HepG2 (cell line): ENCODE measurements around the gene DEPDC1. TPM values are rescaled to one million over a fixed set of nuclear protein-coding genes. Genes with fewer than 3 reads are reported as not detected.

Source experiments
- ASH2L ChIP-seq: fragments of 300-600, 200-600 bp; sonication (generic); IDR thresholded peaks from 2 replicates; pipeline ENCODE4 v1.7.0; 2017; ENCODE audit warnings: low read depth, mild to moderate bottlenecking, moderate library complexity, mixed read lengths, low read length; ENCODE audit not compliant: insufficient read length
- KDM3A ChIP-seq: IDR thresholded peaks from 2 replicates; pipeline ENCODE4 v1.6.1; 2018; ENCODE audit warnings: low read depth, missing compliant biosample characterization
- MTERF4 ChIP-seq: sonication (generic); formaldehyde crosslinking; IDR thresholded peaks from 2 replicates; pipeline ENCODE4 v1.8.0; 2023; ENCODE audit warnings: mild to moderate bottlenecking, missing genetic modification reagents
- PBX2 ChIP-seq: IDR thresholded peaks from 2 replicates; pipeline ENCODE4 v1.6.1; 2016; ENCODE audit warnings: control low read depth
- SIX1 ChIP-seq: sonication (generic); formaldehyde crosslinking; IDR thresholded peaks from 2 replicates; pipeline ENCODE4 v1.4.0; 2020; ENCODE audit warnings: missing genetic modification reagents, borderline replicate concordance
- TOE1 ChIP-seq: sonication (generic); formaldehyde crosslinking; IDR thresholded peaks from 2 replicates; pipeline ENCODE4 v1.4.0; 2020; ENCODE audit warnings: mild to moderate bottlenecking, missing genetic modification reagents
- ZNF138 ChIP-seq: sonication (generic); formaldehyde crosslinking; IDR thresholded peaks from 2 replicates; pipeline ENCODE4 v1.5.0; 2020; ENCODE audit warnings: mild to moderate bottlenecking, low read depth, missing genetic modification reagents
- ZNF513 ChIP-seq: sonication (generic); formaldehyde crosslinking; conservative IDR thresholded peaks from 2 replicates; pipeline ENCODE4 v1.5.0; 2020; ENCODE audit warnings: missing genetic modification reagents
- polyA plus RNA-seq, 8 experiments: library from polyadenylated mRNA; depleted of rRNA in 3 of 8; stranded (reverse) in 7 of 8; unstranded in 1 of 8; fragments of >200 nt; fragmentation: Illumina TruSeq in 4 of 8; extraction: Trizol in 4 of 8; gene quantifications; 2 replicates each; pipeline versions ENCODE4 v1.2.1 to v1.2.3, GENCODE V29; 2011 to 2016; ENCODE audit warnings: low read depth in 4 of 8, missing spikeins in 1 of 8, mixed read lengths in 1 of 8; ENCODE audit not compliant: insufficient read depth in 1 of 8
- total RNA-seq, 5 experiments: library from RNA; depleted of rRNA; stranded (reverse); fragments of >200 nt; fragmentation: Illumina TruSeq; extraction: Trizol; gene quantifications; 2 replicates each; pipeline ENCODE4 v1.2.3, GENCODE V29; 2016; ENCODE audit warnings: low read depth in 1 of 5
- TF ChIP-seq, protein P1 (sequence below): sonication (generic); formaldehyde crosslinking; IDR thresholded peaks from 2 replicates; pipeline ENCODE4 v1.8.0; 2022; ENCODE audit warnings: mild to moderate bottlenecking, missing genetic modification reagents
- TF ChIP-seq, protein P2 (sequence below): sonication (generic); formaldehyde crosslinking; IDR thresholded peaks from one replicate; pipeline ENCODE4 v1.5.1; 2020; ENCODE audit warnings: mild to moderate bottlenecking, missing genetic modification reagents; ENCODE audit errors: not compliant biosample characterization
- TF ChIP-seq, protein P3 (sequence below): sonication (generic); formaldehyde crosslinking; IDR thresholded peaks from 2 replicates; pipeline ENCODE4 v1.5.1; 2020; ENCODE audit warnings: missing genetic modification reagents, mild to moderate bottlenecking, borderline replicate concordance

Gene DEPDC1
- total and polyA plus RNA-seq, 2 of the 13 experiments (the other 11 are each of a cell fraction or from before 2014, with no cell fraction given) = 7.0 to 20.2 TPM

DNA sequence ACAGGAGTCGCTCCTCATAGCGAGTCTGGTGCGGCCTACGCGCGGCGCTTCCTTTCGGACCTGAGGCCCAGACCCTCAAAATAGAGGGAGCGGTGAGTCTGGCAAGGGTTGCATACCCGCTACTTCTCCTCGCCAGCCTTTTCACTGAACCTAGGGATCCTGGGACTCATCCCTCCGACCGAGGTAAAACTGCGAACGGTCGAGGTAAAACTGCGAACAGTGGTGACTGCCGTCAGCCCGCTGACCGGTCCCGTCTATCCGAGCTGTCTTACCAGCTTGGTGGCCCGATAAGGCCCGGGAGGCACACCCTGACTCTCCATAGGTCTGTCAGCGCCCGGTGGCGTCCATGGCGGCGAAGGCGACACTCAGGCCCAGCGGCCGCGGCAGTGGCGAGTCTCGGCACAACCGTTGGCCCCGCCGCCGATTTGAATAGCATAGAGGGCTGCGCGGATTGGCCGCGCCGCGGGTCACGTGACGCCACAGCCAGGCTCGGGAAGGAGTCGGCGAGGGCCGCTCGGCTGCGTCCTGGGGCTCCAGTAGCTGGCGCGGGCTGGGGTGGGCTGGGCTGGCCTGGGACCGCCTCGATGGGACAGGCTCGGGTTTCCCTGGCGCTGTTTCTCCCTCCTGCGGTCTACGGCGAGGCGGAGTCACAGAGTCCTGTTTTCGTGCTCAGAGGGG lies at the start of gene DEPDC1 (continued):
- TF ChIP-seq, protein P1, sequence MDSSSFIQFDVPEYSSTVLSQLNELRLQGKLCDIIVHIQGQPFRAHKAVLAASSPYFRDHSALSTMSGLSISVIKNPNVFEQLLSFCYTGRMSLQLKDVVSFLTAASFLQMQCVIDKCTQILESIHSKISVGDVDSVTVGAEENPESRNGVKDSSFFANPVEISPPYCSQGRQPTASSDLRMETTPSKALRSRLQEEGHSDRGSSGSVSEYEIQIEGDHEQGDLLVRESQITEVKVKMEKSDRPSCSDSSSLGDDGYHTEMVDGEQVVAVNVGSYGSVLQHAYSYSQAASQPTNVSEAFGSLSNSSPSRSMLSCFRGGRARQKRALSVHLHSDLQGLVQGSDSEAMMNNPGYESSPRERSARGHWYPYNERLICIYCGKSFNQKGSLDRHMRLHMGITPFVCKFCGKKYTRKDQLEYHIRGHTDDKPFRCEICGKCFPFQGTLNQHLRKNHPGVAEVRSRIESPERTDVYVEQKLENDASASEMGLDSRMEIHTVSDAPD = peak; percentile 68
- TF ChIP-seq SIX1 (CRISPR knock-in tag) (no peak), PBX2 (CRISPR knock-in tag) (no peak), ZNF513 (CRISPR knock-in tag) (no peak), KDM3A (CRISPR knock-in tag) (peak; percentile 58; the same call in 1 of the 2 replicates), ZNF138 (no peak), MTERF4 (CRISPR knock-in tag) (0 out of 2 replicates have a peak, but pooled peaks have one; percentile 48), ASH2L (peak; percentile 90), TOE1 (CRISPR knock-in tag) (no peak)
- TF ChIP-seq, protein P2, sequence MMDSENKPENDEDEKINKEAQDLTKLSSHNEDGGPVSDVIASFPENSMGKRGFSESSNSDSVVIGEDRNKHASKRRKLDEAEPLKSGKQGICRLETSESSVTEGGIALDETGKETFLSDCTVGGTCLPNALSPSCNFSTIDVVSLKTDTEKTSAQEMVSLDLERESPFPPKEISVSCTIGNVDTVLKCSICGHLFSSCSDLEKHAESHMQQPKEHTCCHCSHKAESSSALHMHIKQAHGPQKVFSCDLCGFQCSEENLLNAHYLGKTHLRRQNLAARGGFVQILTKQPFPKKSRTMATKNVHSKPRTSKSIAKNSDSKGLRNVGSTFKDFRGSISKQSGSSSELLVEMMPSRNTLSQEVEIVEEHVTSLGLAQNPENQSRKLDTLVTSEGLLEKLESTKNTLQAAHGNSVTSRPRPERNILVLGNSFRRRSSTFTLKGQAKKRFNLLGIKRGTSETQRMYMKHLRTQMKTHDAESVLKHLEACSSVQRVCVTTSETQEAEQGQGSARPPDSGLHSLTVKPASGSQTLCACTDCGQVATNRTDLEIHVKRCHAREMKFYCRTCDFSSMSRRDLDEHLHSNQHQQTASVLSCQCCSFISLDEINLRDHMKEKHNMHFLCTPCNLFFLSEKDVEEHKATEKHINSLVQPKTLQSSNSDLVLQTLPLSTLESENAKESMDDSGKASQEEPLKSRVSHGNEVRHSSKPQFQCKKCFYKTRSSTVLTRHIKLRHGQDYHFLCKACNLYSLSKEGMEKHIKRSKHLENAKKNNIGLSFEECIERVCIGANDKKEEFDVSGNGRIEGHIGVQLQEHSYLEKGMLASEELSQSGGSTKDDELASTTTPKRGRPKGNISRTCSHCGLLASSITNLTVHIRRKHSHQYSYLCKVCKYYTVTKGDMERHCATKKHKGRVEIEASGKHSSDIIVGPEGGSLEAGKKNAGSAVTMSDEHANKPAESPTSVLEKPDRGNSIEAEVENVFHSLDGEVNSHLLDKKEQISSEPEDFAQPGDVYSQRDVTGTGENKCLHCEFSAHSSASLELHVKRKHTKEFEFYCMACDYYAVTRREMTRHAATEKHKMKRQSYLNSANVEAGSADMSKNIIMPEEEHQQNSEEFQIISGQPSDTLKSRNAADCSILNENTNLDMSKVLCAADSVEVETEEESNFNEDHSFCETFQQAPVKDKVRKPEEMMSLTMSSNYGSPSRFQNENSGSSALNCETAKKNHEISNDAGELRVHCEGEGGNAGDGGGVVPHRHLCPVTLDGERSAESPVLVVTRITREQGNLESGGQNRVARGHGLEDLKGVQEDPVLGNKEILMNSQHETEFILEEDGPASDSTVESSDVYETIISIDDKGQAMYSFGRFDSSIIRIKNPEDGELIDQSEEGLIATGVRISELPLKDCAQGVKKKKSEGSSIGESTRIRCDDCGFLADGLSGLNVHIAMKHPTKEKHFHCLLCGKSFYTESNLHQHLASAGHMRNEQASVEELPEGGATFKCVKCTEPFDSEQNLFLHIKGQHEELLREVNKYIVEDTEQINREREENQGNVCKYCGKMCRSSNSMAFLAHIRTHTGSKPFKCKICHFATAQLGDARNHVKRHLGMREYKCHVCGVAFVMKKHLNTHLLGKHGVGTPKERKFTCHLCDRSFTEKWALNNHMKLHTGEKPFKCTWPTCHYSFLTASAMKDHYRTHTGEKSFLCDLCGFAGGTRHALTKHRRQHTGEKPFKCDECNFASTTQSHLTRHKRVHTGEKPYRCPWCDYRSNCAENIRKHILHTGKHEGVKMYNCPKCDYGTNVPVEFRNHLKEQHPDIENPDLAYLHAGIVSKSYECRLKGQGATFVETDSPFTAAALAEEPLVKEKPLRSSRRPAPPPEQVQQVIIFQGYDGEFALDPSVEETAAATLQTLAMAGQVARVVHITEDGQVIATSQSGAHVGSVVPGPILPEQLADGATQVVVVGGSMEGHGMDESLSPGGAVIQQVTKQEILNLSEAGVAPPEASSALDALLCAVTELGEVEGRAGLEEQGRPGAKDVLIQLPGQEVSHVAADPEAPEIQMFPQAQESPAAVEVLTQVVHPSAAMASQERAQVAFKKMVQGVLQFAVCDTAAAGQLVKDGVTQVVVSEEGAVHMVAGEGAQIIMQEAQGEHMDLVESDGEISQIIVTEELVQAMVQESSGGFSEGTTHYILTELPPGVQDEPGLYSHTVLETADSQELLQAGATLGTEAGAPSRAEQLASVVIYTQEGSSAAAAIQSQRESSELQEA = peak; percentile 57
- TF ChIP-seq, protein P3, sequence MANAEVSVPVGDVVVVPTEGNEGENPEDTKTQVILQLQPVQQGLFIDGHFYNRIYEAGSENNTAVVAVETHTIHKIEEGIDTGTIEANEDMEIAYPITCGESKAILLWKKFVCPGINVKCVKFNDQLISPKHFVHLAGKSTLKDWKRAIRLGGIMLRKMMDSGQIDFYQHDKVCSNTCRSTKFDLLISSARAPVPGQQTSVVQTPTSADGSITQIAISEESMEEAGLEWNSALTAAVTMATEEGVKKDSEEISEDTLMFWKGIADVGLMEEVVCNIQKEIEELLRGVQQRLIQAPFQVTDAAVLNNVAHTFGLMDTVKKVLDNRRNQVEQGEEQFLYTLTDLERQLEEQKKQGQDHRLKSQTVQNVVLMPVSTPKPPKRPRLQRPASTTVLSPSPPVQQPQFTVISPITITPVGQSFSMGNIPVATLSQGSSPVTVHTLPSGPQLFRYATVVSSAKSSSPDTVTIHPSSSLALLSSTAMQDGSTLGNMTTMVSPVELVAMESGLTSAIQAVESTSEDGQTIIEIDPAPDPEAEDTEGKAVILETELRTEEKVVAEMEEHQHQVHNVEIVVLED (CRISPR knock-in tag) = peak; percentile 66; the same call in 1 of the 2 replicates
